ENCODE results near the gene AFDN.

DNA sequence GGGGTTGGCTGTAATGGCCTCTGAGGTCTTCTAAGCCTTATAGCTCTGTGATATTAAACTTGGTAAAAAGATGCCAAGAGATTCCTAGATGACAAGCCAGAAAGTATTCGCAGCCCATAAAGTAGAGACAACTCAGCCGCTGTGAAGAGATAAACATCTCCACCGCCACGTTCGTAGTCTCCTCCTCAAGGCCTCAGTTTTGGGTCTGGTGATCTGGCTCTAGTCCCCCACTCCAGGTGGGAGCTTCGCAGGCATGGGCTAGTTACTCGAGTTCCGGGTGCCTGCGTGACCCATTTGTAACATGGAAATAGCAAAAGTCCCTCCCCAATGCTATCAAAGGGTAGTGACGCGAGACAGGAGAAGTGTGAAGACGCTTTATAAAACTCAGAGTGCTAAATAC, 28.3 kb upstream of the AFDN start:
- TF ChIP-seq, protein P1, sequence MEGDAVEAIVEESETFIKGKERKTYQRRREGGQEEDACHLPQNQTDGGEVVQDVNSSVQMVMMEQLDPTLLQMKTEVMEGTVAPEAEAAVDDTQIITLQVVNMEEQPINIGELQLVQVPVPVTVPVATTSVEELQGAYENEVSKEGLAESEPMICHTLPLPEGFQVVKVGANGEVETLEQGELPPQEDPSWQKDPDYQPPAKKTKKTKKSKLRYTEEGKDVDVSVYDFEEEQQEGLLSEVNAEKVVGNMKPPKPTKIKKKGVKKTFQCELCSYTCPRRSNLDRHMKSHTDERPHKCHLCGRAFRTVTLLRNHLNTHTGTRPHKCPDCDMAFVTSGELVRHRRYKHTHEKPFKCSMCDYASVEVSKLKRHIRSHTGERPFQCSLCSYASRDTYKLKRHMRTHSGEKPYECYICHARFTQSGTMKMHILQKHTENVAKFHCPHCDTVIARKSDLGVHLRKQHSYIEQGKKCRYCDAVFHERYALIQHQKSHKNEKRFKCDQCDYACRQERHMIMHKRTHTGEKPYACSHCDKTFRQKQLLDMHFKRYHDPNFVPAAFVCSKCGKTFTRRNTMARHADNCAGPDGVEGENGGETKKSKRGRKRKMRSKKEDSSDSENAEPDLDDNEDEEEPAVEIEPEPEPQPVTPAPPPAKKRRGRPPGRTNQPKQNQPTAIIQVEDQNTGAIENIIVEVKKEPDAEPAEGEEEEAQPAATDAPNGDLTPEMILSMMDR (IDR thresholded peaks at IDR 0.05) = no peak
- TF ChIP-seq, protein P2, sequence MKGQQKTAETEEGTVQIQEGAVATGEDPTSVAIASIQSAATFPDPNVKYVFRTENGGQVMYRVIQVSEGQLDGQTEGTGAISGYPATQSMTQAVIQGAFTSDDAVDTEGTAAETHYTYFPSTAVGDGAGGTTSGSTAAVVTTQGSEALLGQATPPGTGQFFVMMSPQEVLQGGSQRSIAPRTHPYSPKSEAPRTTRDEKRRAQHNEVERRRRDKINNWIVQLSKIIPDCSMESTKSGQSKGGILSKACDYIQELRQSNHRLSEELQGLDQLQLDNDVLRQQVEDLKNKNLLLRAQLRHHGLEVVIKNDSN (IDR thresholded peaks at IDR 0.05; ENCODE audit: borderline replicate concordance, low read depth) = no peak
- TF ChIP-seq EP300 (IDR thresholded peaks at IDR 0.05; ENCODE audit: borderline replicate concordance in 1 of 2, low read depth in 1 of 2, low read length in 1 of 2) (no peak), RFX5 (IDR thresholded peaks at IDR 0.05; ENCODE audit: low read length) (no peak), RAD21 (IDR thresholded peaks at IDR 0.05; ENCODE audit: low read length) (no peak), NFIC (IDR thresholded peaks at IDR 0.05; ENCODE audit: borderline replicate concordance) (no peak), YY1 (IDR thresholded peaks at IDR 0.05; ENCODE audit: low read depth) (no peak)
